Testis (tissue), 2 donors: ENCODE results near the gene MACROD2.

Source experiments
- POLR2A ChIP-seq: fragments of 450-650 bp; IDR thresholded peaks from one replicate; pipeline ENCODE4 v1.6.1; 2017; ENCODE audit warnings: antibody characterized with exemption, mild to moderate bottlenecking, moderate library complexity
- TF ChIP-seq, protein P1 (sequence below), 3 experiments: fragments of 450-650 bp in 2 of 3; fragments of 200-600 bp in 1 of 3; sonication (generic) in 1 of 3; IDR thresholded peaks; one replicate each; pipeline ENCODE4 v1.5.1; 2016 to 2019; ENCODE audit warnings: antibody characterized with exemption in 3 of 3, mild to moderate bottlenecking in 2 of 3, moderate library complexity in 1 of 3

DNA sequence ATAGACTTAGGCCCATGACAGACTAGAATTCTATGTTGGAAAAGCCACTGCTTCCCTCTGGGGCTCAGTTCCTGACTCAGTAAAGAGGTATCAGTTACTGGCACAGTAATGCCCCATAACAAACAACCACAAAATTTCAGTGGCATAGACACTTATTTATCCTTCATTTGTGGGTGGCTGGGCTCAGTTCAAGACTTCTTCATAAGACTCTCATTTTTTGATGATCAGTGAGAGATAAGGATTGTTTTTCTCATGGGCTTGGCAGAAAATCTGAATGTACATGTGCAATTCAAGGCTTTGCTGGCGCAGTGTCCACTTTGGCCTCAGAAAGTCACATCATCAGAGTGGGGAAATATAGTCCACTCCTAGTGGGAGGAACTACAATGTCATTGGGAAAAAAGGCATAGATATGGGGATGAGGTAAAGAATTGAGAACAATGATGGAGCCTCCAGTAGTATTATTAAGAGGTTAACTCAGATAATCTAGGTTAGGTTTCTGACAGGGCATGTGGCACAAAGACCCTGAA lies 726.7 kb downstream of the MACROD2 start:
- TF ChIP-seq, protein P1, sequence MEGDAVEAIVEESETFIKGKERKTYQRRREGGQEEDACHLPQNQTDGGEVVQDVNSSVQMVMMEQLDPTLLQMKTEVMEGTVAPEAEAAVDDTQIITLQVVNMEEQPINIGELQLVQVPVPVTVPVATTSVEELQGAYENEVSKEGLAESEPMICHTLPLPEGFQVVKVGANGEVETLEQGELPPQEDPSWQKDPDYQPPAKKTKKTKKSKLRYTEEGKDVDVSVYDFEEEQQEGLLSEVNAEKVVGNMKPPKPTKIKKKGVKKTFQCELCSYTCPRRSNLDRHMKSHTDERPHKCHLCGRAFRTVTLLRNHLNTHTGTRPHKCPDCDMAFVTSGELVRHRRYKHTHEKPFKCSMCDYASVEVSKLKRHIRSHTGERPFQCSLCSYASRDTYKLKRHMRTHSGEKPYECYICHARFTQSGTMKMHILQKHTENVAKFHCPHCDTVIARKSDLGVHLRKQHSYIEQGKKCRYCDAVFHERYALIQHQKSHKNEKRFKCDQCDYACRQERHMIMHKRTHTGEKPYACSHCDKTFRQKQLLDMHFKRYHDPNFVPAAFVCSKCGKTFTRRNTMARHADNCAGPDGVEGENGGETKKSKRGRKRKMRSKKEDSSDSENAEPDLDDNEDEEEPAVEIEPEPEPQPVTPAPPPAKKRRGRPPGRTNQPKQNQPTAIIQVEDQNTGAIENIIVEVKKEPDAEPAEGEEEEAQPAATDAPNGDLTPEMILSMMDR (IDR thresholded peaks at IDR 0.05): no peak
- TF ChIP-seq POLR2A: no peak
